NCI-H748 (cell line): ENCODE data around the gene ANKRD62.

Source experiments
- DNase-seq: peaks from one replicate; lab custom pipeline; 2025; ENCODE audit not compliant: unreplicated experiment; lab: John Stamatoyannopoulos, UW

The ANKRD62 gene

GRCh38 chr18:12165038-12165768 lies 71.6 kb downstream of the ANKRD62 start:
- no peak for DNase-seq
